LHCN-M2 (cell line): ENCODE measurements around the gene ECI1. TPM values are rescaled to one million over a fixed set of nuclear protein-coding genes. Genes with fewer than 3 reads are reported as not detected.
"Not testable (repeated sequence)": the region's sequence is repeated elsewhere in the genome, so short reads cannot be mapped to it uniquely, and the experiment has no call there.

Experiments
- DNase-seq: peaks from one replicate; pipeline ENCODE4 v3.0.0-alpha.2; 2012; ENCODE audit warnings: low read depth
- total RNA-seq: library from RNA; depleted of rRNA; stranded (reverse); fragments of >200 nt; gene quantifications from 2 replicates; pipeline ENCODE4 v1.2.3, GENCODE V29; 2014

The ECI1 gene
- total RNA-seq, 1 experiment from 2014 or later = 44.5 TPM

DNA sequence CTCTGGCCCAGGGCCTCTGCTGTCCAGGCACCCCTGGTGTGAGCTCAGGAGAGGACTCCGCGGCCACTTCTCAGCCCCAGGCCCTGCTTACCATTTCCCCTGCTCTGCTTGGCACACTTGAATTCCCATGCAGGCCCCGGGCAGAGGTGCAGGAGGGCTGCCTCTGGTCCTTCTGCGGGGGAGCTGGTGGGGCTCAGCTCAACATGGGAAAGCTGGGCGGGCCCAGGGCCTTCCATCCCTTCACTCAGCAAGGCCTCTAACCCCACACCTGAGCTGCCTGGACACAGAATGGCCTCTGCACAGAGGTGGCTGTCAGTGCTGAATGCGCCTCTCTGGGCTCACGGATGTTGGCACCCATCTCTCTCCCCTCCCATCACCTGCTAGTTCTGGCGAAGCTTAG, 29.1 kb upstream of the ECI1 start:
- no peak for DNase-seq

DNA sequence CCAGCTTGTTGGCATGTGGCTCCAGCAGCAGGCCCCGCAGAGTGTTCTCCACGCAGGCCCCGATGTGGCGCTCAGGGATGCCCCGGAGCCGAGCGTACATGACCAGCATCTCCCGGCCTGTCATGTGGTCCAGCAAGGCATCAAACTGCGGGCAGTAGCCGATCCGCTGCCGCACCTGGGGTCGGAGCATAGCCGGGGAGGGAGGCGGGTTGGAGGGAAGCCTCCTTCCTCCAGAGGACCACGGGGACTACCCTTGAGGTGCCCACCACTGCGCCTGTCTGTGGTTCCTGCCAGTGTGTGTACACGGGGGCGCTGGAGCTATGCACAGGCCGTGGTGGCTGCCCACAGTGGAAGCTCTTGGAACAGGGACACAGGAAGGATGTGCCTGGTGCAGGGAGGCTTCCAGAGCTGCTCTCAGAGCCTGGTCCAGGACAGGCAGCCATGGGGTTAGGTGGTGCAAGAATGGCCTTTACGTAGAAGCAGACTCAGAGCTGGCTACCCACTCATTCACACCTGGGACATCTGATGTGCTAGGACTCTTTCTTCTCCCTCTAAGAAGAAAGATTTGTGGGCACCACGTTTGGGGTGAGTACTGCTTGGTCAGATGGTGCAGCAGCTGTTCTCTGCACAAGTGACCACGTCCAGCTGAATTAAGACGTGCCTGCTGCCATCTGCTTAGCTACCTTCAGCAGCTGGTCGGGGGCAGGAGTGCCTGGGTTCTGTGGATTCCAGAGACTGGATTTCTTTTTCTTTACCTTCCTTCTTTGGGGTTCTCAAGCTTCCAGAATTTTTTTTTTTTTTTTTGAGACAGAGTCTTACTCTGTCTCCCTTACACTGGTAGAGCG, 27.8 kb upstream of the ECI1 start:
- DNase-seq = peak; percentile 54

DNA sequence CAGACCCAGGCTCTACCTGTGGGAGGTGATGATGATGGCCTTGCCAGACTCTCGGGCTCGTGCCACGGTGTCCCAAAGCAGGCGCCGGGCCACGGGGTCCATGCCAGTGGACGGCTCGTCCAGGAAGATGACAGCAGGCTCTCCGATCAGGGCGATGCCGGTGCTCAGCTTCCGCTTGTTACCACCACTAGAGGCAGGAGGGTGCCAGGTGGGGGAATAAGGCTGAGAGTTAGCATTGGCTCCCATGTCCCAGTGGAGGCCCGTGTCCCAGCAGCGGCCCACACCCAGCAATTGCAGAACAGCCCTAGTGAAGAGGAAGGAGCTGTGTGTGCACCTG, 26.9 kb upstream of the ECI1 start:
- no peak for DNase-seq

DNA sequence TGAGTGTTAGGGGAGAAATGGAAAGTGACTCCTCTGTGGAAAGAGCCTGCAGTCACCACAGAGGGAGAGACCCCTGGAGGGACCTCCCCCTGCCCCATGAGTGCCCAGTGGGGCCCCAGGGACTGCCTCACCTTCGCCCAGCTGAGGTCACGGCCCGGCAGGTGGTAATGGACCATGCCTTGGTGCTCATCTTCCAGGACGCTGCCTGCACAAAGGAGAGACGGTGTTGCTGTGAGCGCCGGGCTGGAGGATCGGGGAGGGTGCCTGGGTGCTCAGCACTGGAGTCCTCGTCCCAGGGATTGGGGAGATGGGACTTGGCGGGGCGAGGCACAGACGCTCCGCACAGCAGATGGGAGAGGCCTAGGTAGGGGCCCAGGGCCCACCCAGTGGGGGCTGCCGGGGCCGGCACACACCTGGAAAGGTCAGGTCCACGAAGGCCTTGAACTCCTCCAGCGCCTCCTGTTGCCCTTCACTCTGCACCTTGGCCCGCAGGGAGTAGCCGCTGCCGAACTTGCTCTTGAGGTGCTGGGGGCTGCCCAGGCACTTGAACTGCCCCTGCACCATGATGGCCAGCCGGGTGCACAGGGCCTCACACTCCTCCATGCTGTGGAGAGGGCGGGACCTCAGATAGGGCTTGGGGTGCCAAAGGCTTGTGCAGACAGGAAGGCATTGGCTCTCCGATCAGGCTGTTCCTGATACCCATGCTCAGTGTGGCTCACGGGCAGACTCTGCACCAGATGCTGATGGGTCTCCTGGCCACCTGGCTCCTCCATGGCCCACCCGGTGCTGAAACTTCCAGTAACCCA, 26.3 kb upstream of the ECI1 start:
- no peak for DNase-seq

DNA sequence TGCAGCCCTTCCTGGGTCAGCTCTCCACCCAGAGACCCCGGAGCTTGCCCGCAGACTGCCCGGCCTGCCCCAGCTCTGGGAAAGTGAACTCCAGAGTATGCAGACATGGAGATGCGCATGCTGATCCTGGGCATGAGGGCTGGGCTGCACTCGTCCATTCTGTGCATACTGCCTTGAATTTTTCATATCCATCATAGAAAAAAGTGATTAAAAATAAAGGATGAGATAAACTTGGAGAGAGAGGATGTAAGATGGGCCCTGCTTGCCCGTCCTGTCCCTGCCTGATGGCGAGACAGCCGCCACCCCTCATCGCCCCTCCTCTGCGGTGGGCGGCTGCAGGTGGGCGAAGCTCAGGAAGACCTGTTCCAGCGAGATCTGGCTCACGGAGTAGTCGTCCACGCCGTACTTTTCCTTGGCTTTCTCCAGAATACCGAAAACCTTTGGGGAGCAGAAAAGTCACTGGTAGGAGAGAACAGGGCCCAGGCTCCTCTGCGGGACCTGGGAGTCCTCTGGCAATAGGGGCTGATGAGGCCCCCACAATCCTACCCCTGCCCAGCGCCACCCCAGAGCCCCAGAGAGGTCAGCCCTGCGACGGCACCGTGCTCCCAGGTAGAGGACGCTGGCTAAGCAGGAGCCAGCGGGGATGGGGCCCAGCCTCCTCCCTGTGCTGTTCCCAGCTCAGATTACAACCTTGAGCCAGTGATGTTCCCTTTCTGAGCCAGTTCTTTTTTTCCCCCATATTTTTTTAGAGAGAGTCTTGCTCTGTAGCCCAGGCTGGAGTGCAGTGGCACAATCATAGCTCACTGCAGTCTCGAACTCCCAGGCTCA, 25.2 kb upstream of the ECI1 start:
- no peak for DNase-seq

DNA sequence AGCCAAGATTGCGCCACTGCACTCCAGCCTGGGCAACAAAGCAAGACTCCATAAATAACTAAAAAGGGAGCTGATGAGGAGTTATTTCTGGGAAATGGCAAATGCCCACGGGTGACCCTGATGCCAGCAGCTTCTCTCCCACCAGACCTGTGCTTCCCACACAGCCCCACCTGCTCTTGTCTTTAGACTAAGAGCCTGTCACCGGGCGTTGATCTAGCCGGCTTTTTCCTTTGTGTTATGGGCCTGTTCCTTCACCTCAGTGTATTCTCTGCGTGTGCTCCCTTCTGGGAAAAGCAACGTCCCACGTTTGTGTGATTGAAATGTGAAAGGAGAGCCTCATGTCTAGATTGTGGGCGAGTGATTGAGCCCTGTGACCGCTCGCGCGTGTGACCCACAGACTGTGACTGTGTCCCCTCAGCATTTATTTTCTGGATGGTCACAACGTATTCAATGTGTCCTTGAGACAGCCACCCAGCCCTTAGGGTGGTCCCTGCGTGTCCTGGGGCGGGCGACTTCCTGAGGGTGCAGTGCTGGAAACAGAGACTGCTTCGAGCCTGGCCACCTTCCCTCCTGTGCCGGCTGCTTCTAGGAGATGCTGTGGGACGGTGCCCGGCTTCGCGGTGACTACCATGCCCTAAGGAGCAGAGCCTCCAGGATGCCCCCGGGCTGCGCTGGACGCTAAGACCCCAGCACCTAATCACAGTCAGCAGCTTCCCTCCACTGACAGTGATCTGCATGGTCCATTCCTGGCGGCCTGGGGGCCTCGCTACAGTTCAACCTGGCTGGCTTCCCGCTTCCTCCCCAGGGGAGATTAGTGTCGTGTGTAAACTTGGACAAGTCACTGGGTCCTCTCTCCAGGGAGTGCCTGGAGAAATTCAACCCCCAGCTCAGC, 24.3 kb upstream of the ECI1 start:
- no peak for DNase-seq

DNA sequence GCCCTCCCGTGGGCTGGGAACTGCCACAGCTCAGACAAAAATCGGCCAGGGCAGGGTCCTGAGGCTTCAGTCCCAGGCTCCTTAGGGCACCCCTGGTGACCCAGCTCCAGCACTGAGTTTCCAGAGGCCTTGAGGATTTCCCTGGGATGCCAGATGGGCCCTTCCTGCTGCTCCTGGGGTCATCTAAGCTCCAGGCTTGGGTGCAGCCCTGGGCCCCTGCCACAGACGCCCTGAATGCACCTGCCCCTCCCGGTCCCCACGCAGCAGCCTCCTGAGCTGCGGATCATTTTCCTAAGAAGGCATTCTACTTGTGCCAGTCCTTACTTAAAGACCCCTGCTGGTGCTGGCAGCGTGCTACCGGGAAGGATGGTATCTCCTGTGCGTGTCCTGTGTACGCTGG, 22.5 kb upstream of the ECI1 start:
- DNase-seq = no peak

DNA sequence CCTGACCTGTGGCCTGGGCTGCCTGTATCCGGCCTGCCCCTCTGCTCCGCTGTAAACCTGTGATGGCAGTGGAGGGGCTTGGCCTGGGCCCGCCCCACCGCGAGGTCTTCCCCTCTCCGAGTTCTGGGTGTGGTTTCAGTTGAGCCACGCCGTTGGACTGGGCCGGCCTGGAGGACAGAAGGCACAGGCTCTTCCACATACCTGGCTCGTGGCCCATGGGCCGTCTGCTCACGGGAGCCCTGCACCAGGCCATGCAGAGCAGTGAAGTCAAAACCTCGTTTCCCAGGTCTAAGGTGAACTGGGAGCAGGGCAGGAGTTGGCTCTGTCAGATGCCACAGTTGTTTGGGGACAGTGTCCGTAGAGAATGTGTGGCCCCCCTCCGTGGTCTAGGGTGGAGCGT, 22.1 kb upstream of the ECI1 start:
- no peak for DNase-seq

DNA sequence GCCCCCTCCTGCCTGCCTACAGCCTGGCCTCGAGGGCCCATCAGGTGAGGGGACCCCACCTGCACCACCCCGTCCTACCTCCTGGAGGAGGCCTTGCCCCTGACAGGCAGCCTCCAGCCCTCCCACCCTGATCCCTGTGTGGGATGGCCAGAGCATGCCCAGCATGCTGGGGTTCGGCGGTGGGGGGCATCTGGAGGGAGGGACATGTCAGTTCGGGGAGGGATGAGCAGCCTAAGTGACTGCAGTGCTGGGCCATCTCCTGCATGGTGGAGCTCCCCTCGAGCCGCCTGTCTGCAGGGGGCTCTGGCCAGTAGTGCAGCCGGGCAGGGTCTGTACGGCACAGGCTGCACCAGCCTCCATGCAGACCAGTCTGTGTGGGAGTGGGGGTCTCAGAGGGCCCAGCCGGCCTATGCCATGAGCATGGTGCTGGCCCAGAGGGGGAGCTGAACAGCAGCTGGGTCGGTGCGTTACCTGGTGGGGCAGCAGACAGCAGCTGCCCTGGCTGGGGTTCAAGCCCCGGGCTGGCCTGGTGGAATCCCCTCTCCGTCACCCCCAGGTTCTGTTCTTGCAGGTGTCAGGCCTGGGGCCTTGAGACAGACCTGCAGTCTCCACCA, 20.6 kb upstream of the ECI1 start:
- no peak for DNase-seq

DNA sequence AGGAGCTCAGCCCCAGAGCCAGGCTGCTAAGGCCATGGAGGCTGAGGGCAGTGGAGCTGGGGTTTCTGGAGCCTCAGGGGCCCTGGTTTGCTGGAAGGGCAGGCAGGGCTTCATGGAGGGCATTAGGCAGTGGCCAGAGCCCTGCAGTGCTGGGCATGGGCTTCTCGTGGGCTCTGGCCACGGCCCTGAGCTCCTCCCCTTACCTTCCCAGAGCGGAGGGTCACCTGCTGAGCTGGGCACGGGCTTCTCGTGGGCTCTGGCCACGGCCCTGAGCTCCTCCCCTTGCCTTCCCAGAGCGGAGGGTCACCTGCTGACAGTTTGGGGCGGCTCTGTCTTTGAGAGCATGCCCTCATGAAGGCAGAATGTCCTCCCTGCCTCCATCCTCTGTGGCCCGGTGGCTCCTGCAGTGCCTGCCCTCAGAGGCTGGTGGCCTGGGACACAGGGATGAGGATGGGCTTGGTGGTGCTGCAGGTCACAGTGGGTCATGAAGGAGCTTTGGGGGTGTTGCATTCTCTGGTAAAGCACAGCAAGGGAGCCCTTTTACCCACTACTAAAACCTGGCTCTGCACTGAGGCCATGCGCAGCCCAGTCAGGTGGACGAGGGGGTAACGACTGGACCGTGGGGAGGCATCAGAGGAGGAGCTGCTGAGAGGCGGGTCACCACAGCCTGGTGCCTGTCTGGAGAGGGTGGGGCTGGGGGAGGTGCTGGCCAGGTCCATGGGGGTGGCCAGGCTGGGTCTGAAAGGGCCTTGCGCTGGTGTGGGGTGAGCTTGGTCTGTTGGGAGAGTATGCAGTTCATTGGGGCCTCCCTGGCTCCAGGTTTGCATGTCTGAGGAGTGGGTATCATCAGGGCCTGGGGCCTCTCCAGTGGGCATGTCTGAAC, 19.4 kb upstream of the ECI1 start:
- no peak for DNase-seq

DNA sequence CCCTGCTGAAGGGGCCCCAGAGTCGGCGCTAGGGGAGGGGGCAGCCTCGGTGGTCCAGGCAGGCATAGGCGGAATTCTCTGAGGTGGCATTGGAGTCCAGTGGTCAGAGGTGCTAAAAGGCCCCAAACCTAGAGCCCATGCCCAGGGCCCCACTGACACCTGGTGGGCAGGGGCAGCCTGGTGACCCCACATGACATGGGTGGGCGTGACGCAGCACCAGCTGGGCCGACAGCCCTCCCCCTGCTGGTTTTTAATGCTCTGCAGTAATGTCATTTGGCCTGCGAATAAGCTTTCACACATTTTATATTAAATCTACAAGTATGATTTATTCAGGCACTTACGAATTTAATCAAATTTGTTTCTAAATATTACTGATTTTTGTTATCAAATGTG, 18.7 kb upstream of the ECI1 start:
- DNase-seq = no peak

DNA sequence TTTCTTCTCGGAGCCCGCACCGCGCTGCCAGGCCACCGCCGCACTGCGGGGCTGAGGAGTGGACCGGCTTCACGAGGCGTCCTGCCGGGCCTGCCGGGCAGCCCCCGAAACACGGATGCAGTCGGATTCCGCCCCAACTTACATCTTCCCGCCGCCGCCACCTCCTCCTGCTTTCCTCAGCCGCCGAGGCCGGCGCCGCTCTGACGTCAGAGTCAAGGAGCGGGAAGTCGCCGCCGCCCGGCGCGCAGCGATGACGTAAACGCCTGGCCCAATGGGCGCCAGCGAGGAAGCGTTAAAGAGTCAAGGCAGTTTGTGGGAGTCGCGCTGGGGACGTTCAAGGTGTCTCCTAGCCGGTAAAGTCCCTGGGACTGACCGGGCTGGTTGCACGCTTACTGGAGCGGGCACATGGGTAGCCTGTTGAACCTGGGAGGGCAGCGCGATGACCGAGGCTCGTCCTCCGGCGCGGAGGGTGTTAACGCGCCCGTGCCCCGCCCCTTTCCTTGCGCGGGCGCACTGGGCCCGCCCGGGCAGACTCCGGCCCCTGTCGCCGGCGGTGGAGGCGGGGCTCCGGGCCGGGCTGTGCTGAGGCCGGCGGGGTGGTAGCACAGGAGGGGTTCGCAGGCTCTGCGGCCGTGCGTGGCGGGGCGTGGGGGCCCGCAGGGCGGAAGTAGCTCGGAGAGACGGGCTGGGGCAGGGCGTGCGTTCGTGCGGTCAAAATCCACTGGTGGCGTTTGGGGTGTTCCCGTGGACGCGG, 16.7 kb upstream of the ECI1 start, which contains the start of gene RNPS1:
TSS of gene RNPS1 (minus strand) at position 214 of the 754 bp plus-strand sequence. CDS start 3,483 bp downstream, outside the sequence.
- DNase-seq = peak; percentile 93

DNA sequence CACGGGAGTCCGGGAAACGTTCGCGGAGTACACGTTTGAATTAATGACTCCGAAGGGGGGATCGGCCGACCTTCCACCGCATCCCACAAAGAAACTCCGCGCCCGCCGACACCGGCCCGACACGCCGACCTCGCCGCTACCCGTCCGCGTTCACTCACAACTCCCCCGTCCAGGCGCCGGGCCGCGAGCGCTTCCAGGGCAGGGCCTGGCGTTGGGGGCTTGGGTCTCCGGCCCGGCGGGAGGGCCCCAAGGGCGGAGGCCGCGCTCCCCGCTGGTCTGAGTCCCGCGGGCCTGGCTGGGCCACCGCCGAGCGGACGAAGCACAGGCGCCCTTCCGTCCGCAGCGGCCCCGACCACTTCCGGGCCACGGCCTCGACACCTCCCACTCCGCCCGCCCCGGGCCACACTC, 16.1 kb upstream of the ECI1 start:
- not testable (repeated sequence) for DNase-seq

DNA sequence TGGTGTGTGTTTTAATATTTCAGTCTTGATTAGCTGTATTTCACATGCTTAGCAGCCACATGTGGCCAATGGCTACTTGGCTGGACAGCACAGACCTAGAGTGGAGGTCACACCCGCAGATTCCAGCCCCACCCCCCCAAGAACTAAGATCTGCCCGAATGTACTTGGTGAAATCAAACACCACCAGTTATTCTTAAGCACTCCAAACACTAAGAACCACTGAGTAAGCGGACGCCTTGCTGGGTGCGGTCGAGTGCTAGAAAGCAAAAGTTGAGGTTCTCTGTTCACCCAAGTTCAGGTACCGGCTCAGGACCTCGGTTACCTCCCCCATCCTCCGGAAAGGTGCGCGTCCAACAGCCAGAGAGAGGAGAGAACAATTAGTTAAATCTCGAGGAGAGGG, 15.5 kb upstream of the ECI1 start:
- DNase-seq = peak; percentile 43

DNA sequence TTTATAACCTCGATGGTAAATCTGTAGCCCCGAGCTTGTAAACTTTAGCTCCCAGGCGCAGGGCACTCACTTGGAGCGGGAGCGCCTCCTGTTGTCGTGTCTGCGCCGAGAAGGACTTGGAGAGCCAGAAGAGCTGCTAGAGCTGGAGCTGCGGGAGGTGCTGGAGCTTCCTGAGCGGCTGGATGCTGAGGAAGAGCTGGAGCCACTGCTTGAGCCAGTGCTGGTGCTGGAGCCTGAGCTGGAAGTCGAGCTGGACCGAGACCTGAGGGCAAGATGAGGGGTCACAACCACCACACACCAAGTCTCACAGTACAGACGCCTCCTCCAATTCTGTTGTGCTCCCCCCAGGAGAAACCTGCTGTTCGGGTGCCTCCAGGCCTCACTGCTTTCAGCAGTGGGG, 11.6 kb upstream of the ECI1 start:
- DNase-seq = not testable (repeated sequence)

DNA sequence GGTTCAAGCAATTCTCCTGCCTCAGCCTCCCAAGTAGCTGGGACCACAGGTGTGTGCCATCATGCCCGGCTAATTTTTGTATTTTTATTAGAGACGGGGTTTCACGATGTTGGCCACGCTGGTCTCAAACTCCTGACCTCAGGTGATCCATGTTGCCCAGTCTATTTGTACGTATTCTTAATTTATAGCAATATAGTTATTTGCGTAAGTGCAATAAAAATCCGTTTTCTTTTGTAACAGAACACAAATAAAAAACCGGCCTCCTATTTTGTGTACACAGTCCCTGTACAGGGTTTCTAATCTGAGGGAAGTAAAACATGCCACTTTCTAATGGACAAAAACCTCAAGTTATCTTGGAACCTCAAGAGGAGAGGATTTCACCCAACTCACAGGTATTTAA, 8.9 kb upstream of the ECI1 start:
- DNase-seq = no peak

DNA sequence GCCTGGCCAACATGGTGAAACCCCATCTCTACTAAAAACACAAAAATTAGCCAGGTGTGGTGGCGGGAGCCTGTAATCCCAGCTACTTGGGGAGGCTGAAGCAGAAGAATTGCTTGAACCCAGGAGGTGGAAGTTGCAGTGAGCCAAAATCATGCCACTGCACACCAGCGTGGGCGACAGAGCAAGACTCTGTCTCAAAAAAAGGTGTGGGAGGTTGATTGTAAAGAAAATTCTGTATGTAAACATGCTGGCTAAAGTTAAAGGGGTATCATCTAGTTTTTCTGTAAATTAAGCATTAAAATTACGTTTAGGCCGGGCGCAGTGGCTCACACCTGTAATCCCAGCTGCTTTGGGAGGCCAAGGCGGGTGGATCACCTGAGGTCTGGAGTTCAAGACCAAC, 7.1 kb upstream of the ECI1 start:
- DNase-seq = not testable (repeated sequence)

DNA sequence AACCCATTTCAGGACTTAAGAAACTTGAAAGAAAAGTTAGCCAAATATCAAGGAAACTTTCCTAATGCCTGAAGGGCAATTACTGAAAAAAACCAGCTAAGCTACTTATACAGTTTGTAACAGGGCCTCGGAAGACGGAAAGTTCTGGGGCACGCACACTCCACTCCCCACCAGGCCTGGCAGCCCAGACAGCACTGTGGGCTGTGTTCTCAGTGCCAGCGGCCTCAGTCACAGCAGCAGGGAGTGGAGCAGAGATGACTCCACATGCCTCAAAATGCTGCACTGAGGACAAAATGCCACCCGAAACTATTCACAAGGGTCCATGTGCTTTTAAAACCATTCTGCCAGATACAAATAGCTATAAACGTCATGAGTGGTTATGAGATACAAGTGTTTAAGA, 6.3 kb upstream of the ECI1 start:
- DNase-seq = no peak
